AG20443 (cell line): Measurements from ENCODE around the gene KLF9.
A peak's percentile ranks its signal among the peaks of the same experiment; 100 is the strongest.

ENCODE experiments used
- DNase-seq: peaks from one replicate; pipeline ENCODE4 v3.0.0; 2012; ENCODE audit warnings: low spot score, mixed read lengths

KLF9 gene

DNA sequence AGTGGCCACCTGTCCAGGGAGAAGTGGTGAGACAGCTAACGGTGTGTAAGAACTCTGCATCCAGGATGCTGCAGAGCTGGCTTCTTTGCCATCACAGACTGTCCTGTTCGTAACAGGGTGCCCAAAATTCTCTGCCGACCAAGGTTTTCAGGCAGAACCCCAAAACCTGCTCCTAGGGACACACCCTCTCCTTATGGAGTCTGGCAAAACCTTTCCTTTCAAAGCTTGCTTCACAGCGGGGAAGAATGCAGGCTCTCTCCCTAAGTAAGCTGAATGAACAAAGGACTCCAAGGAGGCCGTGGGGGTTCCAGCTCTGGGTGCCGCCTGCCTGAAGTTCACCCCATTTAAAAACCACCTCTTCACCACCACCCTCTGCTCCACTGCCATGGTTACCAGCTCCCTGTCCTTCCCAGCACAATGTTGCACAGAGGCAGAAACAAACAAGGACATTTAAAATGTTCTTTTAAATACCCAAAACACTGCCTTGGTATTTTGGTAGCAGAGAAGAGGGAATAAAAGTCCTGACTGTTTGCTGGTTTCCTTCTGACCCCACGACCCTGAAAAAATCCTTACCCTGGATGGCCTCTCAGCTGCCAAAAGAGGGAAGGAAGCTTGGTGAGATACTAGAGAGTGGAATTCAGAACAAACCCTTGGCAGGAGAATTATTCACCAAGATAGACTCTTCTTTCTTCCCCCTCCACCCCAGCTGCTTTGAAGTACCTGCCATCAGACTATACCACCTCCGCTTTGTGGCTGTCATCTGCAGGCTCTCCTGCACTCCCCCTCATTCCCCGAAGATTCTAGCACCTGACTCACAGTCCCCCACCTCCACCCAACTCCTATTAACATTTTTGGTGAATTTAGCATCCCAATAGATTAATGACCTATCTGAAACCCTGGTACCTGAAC lies 7.1 kb upstream of the KLF9 start:
- peak; percentile 44 for DNase-seq

GRCh38 chr9:70420441-70421271 lies 6.2 kb upstream of the KLF9 start:
- peak; percentile 70 for DNase-seq

- DNase-seq = peak; percentile 94
These were observed 5.3 kb upstream of the KLF9 start for GRCh38 chr9:70419556-70420440.

- peak; percentile 93 for DNase-seq
These were observed 4.5 kb upstream of the KLF9 start for GRCh38 chr9:70418822-70419555.

- no peak for DNase-seq
These were observed 1.0 kb upstream of the KLF9 start for GRCh38 chr9:70415476-70415875.

GRCh38 chr9:70415041-70415440 lies 584 bp upstream of the KLF9 start:
- DNase-seq = no peak

GRCh38 chr9:70413464-70413798 lies 1.0 kb downstream of the KLF9 start:
- peak; percentile 67 for DNase-seq

- DNase-seq = peak; percentile 70
These were observed 1.5 kb downstream of the KLF9 start for GRCh38 chr9:70412832-70413463.

DNA sequence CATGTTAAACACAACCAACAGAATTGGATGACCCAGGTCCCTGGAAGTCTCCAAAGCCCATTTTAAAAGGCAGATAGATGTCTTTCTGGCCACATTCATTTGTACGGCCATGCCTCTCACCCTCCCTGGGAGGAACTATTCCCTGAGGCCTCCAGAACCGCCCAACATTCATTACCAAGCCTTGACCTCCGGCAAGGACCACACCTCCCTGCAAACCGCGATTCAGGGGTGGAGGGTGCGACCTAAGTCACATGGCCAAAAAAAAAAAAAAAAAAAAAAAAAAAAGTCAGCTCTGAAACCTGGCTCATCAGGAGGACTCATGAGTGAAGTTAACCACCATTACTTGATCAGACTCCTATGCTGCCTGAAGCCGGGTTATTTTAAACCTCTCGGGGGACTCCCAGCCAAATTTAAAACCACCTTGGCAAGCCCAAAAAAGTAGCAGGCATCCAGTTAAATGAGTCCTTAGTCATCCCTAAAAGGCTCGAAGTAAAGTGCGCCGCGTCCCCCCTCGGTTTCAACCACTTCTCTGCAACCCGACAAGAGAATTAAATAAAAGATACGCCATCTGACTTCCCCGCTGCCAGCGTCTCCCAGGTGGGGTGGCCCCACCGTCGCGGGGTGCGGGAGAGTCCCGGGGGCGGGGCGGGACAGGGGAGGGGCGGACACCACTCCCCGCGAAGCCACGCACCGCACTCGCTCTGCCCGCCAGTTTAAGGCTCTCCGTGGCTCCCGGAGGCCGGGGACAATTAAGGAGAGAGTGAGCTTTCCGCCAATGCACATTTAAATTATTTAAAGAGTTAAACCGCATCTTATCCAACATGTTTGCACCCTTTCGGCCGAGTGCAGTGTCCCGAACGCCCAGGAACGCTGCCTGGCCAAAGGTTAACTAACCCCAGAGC lies 2.3 kb downstream of the KLF9 start:
- DNase-seq = peak; percentile 77

- peak; percentile 67 for DNase-seq
These were observed 3.1 kb downstream of the KLF9 start for GRCh38 chr9:70411121-70411929.

DNA sequence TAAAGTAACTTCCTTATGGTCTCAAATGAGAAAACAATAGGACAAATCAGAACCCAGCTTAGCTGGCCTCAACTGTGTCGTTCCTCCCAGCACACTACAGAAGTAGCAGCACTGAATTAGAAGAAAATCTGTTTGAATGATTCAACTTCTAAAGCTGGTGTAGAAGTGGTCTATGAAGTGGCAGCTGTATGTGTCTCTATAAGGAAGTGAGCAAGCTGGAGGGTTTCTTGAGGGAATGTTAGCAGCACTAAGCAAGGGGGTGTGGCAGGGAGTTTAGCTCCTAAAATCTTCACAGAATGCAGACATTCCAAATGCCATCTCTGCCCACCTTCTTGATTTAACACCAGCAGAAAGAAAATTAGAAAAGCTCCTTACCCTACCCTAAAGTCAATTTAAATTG lies 4.1 kb downstream of the KLF9 start:
- no peak for DNase-seq

DNA sequence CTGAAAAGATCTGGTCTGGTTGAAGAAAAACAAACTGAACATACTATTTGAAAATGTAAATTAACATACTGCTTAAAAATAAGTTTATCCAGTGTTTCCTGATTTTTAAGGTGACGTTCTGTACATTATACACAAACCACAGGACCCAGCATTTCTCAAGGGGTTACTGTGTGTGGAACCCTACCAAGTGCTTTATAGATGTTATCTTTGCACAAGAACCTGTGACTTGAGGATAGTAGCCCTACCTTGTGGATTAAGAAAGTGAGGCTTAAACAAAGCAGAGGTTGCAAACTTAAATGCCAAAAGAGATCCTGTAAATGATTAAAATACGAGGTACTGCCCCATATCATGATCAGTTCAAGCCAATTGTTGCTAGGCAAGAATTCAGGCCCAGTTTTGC lies 4.7 kb downstream of the KLF9 start:
- no peak for DNase-seq

GRCh38 chr9:70409280-70409679 lies 5.2 kb downstream of the KLF9 start:
- DNase-seq = no peak

- no peak for DNase-seq
These were observed 5.9 kb downstream of the KLF9 start for GRCh38 chr9:70408393-70409040.

- peak; percentile 65 for DNase-seq
These were observed 7.4 kb downstream of the KLF9 start for GRCh38 chr9:70407081-70407503.

DNA sequence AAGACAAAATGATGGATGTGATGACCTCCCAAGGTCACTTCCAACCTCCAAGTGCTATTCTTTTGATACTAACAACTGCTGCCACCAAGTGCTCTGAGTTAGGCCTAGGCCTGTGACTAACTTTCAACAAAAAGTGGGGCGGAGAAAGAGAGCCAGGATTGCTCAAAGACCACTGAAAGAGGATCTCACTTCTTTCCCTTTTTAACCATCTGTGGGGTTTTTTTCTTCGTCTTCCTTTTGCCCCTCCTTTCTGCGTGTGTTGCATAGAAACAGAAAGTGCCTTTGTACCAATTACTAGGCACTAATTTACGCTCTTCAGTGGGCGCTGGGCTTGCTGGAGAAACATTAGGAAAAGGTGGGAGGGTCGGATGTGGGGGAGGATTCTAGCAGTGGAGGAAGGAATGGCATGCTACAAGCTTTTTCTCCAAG lies 8.0 kb downstream of the KLF9 start:
- DNase-seq = peak; percentile 20

- DNase-seq = no peak
These were observed 8.5 kb downstream of the KLF9 start for GRCh38 chr9:70405808-70406433.

- no peak for DNase-seq
These were observed 10.2 kb downstream of the KLF9 start for GRCh38 chr9:70404261-70404660.
